HG03139 (cell line): ENCODE measurements around the gene CTNNA1.
A peak's percentile ranks its signal among the peaks of the same experiment; 100 is the strongest.
"Not testable (repeated sequence)": the region's sequence is repeated elsewhere in the genome, so short reads cannot be mapped to it uniquely, and the experiment has no call there.

Source experiments
- ATAC-seq: cut with Tn5 transposase; IDR thresholded peaks from one replicate; pipeline ENCODE4 v1.9.1; 2021; ENCODE audit not compliant: unreplicated experiment

Gene CTNNA1, protein sequence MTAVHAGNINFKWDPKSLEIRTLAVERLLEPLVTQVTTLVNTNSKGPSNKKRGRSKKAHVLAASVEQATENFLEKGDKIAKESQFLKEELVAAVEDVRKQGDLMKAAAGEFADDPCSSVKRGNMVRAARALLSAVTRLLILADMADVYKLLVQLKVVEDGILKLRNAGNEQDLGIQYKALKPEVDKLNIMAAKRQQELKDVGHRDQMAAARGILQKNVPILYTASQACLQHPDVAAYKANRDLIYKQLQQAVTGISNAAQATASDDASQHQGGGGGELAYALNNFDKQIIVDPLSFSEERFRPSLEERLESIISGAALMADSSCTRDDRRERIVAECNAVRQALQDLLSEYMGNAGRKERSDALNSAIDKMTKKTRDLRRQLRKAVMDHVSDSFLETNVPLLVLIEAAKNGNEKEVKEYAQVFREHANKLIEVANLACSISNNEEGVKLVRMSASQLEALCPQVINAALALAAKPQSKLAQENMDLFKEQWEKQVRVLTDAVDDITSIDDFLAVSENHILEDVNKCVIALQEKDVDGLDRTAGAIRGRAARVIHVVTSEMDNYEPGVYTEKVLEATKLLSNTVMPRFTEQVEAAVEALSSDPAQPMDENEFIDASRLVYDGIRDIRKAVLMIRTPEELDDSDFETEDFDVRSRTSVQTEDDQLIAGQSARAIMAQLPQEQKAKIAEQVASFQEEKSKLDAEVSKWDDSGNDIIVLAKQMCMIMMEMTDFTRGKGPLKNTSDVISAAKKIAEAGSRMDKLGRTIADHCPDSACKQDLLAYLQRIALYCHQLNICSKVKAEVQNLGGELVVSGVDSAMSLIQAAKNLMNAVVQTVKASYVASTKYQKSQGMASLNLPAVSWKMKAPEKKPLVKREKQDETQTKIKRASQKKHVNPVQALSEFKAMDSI

DNA sequence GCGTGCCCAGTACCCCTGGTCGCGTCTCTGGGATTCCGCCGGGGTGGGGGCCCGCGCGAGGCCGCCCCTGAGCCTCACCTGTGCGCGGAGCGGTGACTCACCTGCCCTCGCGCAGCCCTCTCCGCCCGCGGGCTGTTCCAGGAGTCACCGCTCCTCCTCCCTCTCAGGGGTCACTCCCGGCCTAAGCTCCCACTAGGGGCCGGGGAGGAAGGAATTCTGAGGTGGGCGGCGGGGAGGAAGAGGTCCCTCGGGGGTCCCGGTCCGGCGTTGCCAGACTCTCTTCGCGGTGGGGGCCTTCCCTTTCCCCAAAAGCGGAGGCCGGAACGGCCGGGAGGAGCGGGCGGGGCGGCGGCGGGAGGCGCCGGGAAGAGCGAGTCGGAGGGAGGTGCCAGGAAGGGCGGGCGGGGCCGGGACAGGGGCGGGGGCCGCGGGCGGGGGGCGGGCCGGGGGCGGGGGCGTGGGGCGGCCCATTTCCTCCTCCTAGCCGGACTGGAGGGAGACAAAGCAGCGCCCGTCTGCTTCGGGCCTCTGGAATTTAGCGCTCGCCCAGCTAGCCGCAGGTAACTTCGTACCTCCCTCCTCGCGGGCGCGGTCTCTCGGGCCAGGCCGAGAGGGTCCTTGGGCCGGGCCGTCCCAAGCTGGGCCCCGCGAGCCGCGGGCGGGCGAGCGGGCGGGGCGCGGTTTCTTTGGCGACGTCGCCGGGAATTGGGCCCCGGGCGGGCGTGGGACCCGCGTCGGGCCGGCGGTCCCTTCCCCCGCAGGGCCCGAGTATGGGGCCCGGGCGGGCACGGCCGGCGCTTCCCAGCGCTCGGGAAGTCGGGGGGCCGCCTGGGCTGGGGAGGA, at the start of gene CTNNA1:
TSS of gene CTNNA1 (plus strand) at position 475 of the 843 bp plus-strand sequence. CDS start 28,500 bp downstream, outside the sequence.
- ATAC-seq: peak; percentile 44

DNA sequence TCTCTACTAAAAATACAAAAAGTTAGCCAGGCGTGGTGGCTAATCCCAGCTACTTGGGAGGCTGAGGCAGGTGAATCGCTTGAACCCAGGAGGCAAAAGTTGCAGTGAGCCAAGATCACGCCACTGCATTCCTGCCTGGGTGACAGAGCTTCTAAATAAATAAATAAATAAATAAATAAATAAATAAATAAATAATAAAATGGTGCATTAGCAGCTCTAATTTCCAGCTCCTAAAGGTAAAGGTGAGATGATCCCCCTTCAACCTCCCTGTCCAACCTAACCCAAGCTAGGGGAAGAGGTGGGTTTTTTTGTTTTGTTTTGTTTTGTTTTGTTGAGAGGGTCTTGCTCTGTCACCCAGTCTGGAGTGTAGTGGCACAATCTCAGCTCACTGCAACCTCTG, 49.4 kb upstream of the CTNNA1 start:
- not testable (repeated sequence) for ATAC-seq

DNA sequence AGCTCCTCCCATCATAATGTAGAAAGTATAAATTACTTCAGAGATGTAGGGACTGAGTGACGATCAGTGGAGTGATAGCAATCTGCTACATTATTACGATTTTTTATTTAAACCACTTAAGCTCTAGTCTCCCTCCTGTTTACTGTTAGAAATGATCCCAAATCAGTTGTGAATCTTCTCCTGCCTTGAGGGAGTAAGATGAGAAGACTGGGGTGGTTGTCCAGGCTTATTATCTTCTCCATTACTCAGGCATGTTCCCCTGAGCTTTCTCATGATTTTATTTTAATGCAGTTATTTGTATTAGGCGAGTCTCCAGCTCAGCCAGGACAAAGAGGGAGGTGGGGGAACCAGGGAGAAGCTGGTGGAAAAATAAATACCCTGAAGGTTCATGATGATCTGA, 48.2 kb upstream of the CTNNA1 start:
- ATAC-seq: no peak

DNA sequence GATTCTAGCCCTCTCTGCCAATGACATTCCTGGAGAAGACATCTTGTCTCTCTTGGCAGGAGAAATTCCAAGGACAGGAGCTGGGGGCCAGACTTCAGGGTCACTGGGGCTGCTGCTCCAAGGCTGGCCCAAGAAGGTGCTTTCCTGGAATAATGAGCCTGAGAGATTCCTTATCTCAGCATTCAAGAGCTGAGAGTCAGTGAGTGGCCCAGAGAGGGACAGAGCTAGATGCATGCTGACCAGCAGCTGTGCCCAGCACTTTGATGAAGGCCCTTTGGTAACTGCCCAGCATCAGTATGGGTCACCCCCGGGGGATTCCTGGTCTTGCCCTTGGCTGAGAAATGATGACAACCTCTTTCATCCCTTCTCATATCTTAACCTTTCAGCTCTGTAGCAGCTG, 47.7 kb upstream of the CTNNA1 start:
- ATAC-seq: no peak

DNA sequence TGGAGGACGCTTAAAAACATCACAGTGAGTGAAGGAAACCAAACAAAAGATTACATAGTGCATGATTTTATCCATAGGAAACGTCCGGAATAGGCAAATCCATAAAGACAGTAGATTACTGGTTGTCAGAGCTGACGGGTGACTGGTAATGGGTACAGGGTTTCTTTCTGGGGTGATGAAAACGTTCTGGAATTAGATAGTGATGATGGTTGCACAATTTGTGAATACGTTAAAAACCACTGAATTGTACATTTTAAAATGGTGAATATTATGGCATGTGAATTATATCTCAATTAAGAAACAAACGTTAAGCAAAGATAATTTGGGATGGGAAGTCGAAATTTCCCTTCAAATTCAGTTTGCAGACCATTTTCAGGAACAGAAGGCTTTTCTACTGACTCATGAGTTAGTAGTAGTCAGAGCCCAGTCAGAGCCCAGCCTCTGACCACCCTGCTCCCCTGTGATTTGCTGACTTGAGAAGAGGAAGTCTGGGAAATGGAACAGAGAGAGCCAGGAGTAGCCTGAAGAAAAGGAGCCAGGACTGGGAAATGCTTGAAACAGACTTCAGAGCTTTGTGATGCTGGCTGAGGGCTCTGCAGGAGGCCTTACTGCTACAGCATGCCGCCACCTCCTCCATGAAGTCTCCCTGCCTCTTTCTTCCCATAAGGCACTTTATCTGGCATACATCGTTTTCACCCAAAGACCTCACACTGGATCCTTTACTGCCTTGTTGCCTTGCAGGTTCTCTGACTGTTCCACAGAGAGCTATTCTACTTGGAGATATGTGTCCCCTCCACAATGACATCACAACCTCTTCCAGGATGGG, 46.4 kb upstream of the CTNNA1 start:
- ATAC-seq: no peak

DNA sequence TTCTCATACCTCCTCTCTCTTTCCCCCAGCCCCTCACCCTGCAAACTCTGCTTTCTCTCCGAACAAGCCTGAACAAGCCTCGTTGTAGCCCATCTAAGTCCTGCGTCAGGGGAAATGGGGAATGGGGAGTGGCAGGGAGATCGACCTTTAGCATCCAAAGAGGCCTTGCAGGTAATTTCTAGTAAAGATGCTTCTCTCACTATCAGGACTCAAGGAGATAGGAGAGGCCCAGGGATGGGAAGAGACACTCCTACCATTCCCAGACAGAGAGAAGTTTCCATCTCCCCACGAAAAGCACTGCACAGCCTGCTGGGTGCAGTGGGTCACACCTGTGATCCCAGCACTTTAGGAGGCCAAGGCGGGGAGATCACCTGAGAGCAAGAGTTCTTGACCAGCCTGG, 44.4 kb upstream of the CTNNA1 start:
- ATAC-seq: no peak

DNA sequence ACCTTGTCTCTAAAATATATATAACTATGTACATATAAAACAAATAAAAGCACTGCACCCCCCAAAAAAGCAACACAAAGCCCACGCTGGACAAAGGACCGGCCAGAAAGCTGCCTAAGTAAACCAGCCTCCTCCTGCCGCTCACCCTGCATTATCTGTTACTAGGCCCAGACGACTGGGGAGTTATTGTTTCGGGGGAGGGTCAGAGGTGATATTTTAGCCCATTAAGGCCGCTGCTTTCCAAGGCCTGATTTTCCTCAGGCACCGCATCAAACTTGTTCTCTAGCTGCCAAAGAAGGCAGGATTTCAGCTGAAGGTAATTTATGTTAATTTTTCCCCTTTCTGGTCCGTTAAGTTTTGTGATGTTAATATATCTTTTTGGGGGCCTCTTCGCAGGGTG, 44.0 kb upstream of the CTNNA1 start:
- ATAC-seq: no peak

DNA sequence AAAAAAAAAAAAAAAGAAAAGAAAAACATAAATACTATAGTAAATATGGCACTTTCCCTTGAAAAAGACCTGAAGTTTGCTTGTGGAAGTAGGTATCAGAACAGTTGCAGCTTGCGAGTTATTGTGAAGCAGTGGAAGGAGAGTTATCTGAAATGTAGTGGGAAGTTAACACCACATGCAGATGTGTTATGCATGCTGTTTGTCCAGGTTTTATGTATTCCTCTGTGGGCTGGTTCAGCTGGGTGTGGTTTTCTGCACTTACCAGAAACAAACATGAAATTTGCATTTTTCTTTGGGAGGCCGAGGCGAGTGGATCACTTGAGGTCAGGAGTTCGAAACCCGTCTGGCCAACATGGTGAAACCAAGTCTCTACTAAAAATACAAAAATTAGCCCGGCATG, 42.1 kb upstream of the CTNNA1 start:
- no peak for ATAC-seq

DNA sequence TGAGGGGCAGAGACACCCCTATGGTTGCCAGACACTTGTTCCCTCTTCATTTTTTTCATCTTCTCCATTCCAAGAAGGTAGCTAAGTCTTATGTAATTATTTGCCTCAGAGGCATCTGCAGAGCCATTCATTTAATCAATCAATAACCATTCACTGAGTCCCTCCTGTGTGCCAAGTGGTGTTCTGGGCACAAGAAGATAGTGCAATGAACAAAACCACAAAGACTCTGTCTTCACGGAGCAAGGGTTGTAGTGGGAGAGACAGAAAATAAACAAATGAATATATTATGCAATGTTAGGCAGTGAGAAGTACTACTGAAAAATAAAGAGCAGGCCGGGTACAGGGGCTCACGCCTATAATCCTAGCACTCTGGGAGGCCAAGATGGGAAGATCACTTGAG, 41.4 kb upstream of the CTNNA1 start:
- ATAC-seq: no peak

DNA sequence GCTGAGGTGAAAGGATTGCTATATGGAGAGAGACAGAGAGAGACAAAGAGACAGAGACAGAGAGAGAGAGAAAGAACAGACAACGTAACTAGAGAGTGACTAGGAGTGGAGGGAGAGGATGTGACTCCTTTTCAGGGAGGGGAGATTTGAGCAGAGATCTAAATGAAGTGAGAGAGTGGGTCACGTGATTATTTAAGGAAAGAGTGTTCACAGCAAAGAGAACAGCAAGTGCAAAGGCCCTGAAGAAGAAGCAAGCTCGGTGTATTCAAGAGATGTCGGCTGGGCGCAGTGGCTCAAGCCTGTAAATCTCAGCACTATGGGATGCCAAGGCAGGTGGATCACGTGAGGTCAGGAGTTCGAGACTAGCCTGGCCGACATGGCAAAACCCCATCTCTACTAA, 40.9 kb upstream of the CTNNA1 start:
- no peak for ATAC-seq

DNA sequence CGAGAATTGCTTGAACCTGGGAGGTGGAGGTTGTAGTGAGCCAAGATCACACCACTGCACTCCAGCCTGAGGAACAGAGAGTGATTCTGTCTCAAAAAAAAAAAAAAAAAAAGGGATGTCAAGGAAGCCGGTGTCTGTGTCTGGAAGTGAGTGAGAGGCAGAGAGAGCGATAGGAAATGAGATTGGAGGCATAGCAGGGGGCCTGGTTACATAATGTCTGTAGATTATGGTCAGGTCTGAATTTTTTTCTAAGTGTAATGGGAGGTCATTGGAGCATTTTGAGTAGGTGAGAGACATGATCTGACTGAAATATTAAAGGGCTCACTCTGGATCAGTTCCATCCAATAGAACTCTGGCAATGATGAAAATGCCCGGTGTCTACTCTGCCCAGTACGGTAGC, 40.4 kb upstream of the CTNNA1 start:
- no peak for ATAC-seq

DNA sequence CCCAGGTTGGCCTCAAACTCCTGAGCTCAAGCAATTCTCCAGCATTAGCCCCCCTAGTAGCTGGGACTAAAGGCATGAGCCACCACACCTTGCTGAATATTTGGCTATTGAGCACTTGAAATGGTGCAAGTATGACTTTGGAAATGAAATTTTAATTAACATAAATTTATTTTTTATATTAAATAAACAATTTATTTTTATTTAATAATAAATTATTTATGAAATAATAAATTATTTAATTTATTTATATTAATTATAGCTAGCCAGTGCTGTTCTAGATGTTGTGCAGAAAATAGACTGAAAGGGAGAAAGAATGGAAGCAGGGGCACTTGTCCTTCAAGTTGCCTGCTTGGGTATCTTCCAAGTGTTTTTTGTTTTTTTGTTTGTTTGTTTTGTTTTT, 40.0 kb upstream of the CTNNA1 start:
- ATAC-seq: no peak

DNA sequence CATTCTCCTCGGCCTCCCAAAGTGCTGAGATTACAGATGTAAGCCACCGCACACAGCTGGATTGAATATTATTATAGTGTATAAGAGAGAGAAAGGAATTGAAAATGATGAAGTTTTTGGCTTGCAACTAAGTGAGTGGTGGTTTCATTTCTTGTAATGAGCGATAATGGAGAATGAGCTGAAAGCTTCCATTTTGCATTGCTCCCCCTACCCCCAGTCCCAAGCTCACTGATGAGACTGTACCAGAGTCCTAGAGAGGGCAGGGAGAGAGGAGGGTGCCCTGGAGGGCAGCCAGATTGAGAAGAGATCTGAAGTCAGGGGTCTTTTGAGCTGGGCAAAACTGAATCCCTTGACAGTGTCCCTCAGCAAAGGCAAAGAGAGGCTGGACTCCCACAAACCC, 38.5 kb upstream of the CTNNA1 start:
- ATAC-seq: no peak

DNA sequence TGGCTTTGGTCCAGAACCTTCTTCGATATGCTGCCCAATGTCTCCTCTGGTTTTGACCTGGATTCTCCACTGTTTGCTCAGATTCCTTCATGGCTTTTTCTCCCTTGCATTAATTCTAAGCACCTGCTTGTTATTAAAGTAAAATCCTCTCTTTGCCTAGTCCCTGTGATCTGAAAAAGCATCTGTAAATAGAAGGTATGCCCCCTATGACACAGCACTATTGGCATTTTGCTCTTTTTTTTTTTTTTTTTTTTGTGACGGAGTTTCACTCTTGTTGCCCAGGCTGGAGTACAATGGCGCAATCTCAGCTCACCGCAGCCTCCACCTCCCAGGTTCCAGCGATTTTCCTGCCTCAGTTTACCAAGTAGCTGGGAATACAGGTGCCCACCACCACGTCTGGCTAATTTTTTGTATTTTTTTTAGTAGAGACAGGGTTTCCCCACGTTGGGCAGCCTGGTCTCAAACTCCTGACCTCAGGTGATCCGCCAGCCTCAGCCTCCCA, 37.2 kb upstream of the CTNNA1 start:
- ATAC-seq: not testable (repeated sequence)

DNA sequence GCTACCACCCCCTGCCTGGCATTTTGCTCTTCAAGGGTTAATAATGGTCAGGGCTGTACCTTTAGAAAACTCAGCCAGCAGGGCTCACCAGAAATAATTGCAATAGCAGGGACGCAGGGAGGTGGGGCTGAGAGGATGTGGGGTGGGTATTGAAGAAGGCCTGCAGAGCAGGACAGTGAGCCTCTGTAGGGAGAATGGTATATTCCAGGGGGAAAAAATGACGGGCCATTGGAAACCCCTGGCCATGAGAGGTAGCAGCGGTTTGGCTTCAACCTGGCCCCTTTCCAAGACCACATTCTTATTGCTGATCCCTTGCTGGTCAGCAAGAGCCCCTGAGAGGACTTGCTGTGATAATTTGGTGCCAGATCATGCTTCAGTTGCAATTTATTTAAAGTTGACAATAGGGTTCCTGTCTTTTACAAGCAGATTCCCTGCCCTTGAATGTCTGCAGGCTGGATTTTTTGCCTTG, 36.7 kb upstream of the CTNNA1 start:
- ATAC-seq: no peak

DNA sequence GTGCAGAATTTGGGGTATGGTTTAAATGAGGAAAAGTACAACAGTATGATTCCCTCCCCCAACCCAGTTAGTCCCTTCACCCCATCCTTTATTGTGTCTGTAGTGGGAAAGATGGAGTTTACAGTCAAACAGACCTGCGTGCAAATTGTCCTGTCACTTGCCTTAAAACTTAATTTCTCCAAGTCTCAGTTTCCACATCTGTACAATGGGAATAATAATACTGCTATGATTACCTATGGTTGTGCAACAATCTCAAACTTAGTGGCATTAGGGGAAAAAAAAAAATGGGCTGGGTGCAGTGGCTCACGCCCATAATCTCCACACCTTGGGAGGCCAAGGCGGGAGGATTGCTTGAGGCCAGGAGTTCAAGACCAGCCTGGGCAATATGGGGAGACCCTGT, 35.8 kb upstream of the CTNNA1 start:
- ATAC-seq: no peak

DNA sequence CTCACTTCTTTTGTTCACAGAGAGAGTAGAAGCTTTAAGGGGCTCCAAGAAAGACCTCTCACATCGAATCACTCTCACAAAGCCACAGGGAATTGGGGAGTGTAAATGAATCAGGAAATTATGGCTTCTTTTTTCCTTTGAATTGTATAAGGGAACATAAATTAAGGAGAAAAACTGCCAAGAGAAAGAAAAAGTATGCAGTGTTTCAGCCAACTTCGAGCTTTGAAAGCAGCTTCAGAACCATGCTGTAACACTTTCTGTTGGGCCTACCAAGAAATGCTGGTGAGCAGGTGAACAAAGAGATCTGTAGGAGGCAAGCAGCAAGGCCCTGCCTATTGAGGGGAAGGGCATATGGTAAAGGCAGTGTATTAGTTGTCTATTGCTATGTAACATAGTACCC, 33.4 kb upstream of the CTNNA1 start:
- no peak for ATAC-seq

DNA sequence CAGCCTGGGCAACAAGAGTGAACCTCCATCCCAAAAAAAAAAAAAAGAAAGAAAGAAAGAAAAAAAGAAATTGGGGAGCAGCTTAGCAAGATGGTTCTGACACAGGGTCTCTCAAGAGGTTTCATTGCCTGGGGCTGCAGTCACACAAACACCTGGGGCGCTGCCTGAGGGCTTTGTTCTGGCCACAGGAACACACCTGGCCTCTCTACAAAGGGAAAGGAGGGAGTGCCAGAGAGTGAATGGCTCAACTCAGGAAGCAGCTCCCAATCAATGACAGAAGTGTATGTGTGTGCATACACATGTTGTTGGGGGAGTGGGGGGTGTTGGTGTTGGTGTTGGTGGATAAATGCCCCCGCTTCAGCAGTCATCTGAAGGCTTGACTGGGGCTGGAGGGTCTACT, 32.4 kb upstream of the CTNNA1 start:
- ATAC-seq: no peak

DNA sequence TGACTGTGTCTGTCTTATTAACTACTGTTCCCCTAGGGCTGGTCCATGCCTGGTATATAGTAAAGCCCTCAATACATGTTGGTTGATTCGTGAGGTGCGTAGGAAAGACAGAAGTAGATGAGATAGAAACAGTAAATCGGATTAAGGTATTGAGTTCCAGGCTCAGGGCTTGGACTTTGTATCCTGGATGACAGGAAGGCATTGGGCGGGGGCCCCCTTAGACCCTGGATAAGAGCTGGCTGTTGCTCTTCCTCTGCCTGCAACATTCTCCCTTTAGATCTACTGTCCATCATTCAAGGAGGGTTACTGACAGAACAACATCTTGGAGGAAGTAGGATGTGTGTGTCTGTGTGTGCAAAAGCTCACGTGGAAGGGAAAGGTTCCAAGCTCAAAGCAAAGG, 31.2 kb upstream of the CTNNA1 start:
- no peak for ATAC-seq

DNA sequence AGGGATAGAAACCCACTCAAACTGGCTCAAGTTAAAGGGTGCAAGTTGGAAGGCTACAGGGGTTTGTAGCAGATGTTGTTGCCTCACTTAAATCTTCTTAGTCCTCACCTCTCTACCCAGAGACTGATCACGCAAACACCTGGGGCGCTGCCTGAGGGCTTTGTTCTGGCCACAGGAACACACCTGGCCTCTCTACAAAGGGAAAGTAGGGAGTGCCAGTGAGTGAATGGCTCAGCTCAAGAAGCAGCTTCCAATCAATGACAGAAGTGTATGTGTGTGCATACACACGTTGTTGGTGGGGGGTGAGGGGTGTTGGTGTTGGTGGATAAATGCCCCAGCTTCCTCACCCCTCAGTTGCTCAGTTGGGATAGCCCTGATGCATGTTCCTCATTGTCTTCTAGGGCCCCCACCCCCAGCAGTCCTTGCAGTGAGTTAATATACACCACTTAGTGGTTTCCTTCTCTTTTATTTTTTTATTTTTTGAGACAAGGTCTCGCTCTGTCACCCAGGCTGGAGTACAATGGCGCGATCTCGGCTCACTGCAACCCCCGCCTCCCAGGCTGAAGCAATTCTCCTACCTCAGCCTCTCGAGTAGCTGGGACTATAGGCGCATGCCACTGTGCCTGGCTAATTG, 30.6 kb upstream of the CTNNA1 start:
- ATAC-seq: no peak
